GM21529 (cell line): ENCODE data around the gene CHMP1A.
A peak's percentile ranks its signal among the peaks of the same experiment; 100 is the strongest.
"Not testable (repeated sequence)": the region's sequence is repeated elsewhere in the genome, so short reads cannot be mapped to it uniquely, and the experiment has no call there.

Source experiments
- ATAC-seq: cut with Tn5 transposase; IDR thresholded peaks from one replicate; pipeline ENCODE4 v1.9.1; 2021; ENCODE audit not compliant: unreplicated experiment

The CHMP1A gene

DNA sequence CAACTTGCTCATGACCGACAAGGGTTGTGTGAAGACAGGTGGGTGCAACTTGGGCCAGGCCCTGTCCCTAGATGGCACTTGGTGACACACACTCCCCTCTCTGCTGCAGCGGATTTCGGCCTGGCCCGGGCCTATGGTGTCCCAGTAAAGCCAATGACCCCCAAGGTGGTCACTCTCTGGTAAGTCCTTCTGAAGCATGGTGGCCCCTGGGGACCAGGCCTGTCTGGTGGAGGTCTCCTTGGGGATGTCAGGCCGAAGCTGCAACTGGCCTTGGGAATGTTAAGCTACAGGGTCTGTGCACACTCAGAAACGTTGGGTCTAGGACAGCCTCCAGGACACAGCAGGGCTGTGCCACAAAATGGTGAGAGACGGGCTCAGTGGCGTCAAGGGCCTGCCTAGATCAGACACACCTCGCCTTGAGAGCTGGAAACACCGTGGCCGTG, 35.8 kb upstream of the CHMP1A start:
- ATAC-seq, result no peak

DNA sequence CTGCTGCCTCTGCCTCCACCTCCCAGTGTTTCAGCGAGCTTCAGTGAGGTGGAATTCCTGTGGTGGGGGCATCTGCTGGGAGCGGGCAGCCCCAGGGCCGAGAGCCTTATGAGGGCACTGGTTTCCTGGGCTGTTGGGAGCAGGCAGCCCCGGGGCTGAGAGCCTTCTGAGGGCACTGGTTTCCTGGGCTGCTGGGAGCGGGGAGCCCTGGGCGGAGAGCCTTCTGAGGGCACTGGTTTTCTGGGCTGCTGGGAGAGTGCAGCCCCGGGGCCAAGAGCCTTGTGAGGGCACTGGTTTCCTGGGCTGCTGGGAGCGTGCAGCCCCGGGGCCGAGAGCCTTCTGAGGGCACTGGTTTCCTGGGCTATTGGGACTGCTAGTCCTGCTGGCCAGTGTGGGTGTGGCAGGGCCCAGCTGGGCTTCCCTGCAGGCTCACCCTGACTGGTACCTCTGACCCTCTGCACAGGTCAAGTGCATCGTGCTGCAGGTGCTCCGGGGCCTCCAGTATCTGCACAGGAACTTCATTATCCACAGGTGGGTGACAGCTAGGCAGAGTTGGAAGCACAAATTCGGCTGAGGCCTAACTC, 34.6 kb upstream of the CHMP1A start:
- ATAC-seq, result no peak

DNA sequence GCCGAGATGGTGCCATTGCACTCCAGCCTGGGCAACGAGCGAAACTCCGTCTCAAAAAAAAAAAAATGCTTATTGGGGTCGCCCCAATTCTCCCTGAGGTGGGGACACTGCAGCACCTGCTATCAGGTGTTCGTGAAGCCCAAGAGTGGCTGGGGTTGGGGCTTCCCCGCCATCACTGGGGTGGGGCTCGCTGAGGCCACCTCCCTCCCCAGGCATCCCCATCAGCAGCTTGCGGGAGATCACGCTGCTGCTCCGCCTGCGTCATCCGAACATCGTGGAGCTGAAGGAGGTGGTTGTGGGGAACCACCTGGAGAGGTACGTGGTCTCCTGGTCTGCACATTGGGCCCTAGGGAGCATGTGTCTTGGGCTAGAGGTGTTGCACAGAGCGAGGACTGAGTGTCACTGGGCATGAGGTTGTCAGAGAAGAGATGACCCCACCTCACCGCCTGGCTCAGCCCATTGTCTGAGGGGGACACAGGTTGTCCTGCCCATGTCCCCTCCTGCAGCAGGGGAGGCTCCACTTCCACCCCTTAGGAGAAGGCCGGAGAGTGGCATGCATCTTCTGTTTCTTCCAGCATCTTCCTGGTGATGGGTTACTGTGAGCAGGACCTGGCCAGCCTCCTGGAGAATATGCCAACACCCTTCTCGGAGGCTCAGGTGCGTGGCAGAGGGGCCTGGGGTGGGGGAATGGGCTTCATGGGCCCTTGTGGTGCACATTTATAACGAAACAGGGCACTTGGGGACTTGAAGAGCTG, 33.9 kb upstream of the CHMP1A start:
- ATAC-seq, result no peak

DNA sequence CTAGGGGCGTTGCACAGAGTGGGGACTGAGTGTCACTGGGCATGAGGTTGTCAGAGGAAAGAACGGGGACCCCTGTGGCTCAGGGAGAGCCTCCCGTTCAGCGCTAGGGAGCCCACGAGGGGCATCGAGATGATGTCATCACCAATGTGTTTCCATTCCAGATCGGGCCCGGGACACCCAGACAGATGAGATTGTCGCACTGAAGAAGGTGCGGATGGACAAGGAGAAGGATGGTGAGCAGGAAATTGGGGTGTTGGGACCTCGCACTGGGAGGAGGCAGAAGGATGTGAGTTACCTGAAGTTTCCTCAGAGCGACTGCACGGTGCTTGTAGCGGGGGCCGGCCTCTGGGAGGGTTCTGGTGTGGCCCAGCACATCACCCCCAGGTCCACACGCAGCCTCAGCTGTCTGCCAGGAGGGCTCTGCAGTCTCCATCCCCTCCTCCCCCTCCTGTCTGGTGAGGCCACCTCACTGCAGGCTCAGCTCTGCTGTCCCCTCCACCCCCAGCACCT, 32.9 kb upstream of the CHMP1A start:
- ATAC-seq, result no peak

DNA sequence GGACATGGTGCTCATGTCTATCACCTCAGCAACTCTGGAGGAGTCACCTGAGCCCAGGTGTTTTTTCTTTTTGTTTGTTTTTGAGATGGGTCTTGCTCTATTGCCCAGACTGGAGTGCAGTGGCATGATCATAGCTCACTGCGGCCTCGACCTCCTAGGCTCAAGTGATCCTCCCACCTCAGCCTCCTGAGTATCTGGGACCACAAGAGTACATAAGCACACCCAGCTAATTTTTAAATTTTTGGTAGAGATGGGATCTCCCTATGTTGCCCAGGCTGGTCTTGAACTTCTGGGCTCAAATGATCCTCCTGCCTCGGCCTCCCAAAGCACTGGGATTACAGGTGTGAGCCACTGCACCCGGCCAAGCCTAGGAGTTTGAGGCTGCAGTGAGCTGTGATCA, 32.1 kb upstream of the CHMP1A start:
- not testable (repeated sequence) for ATAC-seq

DNA sequence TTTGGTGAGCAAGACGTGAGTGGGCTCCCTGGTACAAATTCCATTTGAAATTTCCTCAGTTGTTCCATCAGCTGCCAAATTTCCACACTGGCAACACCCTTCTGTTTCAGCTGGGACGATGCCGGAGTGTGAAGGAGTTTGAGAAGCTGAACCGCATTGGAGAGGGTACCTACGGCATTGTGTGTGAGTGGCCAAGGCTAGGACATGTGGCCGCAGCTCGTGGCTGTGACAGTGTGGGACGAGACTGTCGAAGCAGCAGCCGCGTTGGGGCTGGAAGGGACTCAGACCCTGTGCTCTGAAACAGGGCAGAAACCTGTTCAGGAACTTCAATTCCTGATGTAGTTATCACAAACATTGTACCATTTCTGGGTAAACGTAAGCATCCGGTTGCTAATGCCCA, 31.6 kb upstream of the CHMP1A start:
- no peak for ATAC-seq

DNA sequence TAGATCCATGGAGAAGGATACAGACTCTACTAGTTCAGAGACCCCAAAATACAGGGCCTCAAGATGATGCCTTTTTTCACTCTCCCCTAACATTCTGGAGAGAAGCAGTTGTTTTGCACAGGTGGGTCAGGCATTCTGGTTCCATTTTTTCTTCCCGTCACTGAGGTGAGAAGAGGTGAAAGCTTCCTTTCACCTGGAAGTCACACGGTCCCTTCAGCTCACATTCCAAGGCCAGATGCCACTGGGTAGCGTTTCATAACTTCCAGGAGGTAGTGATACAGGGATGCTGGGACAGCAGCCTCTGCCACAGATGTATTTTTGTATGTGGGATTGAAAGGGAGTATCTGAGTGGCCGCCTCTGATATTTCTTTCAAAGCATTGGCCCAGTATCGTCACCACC, 30.9 kb upstream of the CHMP1A start:
- ATAC-seq, result no peak

DNA sequence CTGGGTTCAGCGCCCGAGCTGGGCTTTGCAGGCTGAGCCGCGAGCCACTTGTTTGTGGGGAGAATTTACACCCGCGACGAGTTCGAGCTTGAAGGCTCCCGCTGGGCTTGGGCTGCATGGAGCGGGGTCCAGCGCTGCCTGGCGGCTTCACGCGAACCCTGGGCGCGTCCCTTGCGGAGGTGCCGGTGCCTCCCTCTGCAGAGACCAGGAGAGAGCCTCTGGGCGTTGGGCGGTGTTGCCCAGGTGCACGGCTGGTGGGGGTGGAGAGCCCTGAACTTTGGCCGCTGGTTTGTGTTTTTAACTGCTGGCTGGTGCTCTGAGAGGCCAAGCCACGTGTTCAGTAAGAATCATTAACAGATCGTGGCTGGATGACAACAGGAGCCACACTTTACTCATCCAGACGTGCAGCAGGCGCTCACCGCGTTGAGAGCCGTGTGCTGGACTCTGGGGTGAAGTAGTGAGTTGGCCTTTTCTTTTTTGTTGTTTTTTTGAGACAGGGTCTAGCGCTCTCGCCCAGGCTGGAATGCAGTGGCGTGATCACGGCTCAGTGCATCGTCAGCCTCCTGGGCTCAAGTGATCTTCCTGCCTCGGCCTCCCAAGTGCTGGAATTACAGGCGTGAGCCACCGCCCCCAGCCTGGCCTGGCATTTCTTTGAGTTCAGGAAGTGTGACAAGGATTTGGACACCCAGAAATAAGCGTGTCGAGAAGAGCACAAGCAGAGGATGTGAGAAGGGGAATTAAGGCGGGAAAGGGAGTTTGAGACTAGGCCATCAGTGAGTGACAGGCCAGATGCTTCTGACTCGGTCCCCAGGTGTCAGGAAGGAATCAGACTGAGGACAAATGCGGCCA, 29.8 kb upstream of the CHMP1A start:
- peak; percentile 37 for ATAC-seq

DNA sequence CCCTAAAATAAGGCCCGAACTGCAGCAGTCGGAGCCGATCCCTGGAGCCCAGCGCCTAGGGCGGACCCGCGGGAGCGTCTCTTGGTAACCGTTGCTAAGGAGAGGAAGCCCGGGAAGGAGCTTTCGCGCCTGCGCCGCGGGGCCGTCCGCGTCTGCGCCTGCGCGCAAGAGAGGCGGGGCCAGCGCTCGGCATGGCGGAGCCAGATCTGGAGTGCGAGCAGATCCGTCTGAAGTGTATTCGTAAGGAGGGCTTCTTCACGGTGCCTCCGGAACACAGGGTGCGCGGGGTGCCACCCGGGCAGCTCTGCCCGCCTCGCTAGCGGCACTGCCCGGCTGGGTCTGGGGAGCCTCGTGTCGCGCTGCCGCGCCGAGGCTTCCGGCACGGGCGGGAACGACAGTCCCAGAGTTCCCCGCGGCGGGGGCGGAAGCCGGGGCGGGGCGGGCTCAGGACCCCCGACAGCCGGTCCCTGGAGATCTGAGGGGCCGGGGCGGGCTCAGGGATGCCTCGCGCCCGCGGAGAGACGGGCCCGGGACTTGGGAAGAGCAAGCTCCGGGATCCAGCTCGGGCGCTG, 29.1 kb upstream of the CHMP1A start, which contains the start of gene CDK10:
TSS of gene CDK10 (plus strand) at position 170 of the 572 bp plus-strand sequence. CDS start at position 192, 22 bp downstream.
- peak; percentile 77 for ATAC-seq

DNA sequence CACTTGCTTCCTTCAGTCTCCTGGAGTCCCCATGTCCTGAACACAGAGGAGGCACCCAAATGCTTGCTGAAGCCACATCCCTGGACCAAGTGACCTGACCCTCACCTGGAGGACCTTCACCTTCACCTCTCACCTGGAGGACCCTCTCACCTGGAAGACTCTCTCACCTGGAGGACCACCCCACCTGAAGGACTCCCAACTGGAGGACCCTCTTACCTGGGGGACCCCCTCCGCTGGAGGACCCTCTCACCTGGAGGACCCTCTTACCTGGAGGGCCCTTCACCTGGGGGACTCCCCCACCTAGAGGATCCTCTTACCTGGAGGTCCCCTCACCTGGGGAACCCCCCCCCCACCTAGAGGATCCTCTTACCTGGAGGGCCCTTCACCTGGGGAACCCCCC, 28.4 kb upstream of the CHMP1A start:
- ATAC-seq, result no peak

DNA sequence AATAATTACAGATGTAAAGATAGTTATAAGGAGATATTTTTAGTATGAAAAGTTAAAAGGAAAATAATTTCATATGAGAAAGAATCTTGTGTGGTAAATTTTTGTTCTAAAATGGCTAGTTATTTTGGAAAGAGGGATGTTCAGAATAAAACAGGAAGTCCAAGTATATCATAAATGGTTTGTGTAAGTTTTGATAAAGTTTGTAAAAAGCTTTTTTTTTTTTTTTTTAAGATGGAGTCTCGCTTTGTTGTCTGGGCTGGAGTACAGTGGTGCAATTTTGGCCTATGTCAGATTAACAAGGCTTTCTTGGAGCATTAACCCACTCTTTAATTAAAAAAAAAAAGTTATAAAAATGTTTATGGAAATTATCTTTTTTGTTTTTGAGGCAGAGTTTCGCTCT, 20.8 kb upstream of the CHMP1A start:
- no peak for ATAC-seq

DNA sequence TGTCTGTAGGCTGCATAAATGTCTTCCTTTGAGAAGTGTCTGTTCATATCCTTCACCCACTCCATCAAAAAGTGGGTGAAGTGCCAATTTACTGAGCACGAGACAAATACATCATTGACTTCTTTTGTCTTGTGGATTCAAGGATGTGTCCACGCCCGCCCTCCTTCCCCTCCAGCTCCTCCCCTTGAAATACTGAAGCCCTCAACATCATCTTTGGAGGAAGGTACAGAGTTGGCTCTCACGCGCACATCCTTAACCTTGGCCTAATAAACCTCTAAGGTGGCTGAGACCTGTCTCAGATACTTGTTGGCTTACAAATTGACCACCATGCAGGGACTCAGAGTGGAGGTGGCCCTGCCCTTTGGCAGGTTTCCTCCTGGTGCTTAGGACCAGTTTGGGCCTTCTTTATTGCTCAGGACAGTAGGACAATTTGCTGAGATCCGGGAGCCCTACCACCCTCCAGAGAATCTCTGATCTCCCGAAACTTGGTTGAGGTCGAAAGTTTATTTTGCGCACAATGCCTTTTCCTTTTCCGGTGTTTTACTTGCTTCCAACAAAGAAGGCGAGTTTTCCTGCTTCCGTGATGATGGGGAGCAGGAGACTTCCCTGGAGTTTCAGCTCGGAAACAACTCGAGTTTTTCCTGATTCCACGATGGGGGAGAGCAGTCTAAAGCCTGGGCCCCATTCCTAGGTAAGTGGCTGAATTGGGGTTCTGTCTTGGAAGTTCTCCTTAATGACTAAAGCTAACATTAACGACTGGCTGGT, 14.9 kb upstream of the CHMP1A start:
- ATAC-seq, result no peak

DNA sequence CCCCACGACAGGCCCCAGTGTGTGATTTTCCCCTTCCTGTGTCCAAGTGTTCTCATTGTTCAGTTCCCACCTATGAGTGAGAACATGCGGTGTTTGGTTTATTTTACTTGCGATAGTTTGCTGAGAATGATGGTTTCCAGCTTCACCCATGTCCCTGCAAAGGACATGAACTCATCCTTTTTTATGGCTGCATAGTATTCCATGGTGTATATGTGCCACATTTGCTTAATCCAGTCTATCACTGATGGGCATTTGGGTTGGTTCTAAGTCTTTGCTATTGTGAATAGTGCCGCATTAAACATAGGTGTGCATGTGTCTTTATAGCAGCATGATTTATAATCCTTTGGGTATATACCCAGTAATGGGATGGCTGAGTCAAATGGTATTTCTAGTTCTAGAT, 14.1 kb upstream of the CHMP1A start:
- ATAC-seq, result not testable (repeated sequence)

DNA sequence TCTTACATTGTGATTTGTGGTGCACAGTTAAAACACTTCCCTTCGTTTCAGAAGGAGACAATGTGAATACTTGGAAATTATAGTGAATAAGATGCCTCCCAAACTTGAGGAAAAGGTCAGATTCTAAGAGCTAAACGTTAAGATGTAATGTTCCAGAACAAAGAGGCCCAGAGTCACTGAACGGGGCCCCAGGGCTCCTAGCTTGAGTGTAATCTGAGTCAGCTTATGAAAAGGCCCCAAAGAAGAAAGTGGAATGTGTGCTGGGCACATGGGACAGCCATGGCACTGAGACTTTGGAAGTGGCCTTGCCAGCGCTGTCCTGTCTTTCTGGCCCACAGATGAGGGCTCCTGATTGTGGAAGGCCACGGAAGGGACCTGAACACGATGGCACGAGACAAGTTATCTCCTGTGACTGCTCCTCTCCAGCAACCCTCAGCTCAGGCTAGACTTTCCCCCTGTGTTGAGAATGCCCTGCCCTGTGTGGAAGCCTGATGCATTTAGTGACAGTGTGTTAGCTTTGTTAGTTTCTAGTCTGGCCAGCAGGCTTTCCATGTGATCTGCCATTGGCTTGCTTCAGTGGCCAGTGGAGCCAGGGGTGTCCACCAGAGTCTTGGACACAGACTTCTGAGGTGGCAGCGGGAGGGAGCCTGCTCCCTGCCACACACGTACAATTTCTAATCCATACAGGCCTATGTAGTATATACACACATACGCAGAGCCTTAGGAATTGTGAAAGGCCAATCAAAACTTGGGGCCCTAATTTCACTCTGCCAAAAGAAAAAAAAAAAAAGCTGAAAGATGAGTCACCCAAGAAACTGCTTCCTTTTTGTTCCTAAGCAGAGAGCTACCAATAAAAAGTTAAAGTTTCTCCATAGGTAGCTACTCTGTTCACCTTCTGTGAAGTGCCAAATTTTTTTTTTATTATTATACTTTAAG, 13.3 kb upstream of the CHMP1A start:
- no peak for ATAC-seq

DNA sequence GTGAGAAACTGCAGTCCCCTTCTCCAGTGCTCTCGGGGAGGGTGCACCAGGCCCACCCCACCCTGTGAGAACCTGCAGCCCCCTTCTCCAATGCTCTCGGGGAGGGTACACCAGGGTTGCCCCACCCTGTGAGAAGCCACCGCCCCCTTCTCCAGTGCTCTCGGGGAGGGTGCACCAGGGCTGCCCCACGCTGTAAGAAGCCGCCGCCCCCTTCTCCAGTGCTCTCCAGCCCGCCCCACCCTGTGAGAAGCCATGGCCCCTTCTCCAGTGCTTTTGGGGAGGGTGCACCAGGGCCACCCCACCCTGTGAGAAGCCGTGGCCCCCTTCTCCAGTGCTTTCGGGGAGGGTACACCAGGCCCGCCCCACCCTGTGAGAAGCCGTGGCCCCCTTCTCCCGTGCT, 12.2 kb upstream of the CHMP1A start:
- ATAC-seq, result no peak

DNA sequence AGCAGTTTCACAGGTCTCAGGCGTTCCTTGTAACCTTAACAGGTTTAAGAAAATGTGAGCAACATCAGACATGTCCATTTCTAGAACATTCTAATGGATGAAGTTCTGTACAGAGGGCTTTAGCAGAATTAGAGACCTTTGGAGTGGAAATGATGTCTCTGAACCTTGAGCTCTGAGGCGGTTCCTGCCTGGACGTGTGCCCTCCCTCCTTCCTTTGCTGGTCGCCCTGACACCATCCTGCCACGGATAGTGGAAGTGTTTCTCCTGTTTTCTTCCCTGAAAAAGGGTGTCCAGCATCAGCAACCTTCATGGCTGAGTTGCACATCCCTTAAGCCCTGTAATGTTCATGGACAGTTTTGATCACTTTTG, 11.3 kb upstream of the CHMP1A start:
- ATAC-seq, result no peak

DNA sequence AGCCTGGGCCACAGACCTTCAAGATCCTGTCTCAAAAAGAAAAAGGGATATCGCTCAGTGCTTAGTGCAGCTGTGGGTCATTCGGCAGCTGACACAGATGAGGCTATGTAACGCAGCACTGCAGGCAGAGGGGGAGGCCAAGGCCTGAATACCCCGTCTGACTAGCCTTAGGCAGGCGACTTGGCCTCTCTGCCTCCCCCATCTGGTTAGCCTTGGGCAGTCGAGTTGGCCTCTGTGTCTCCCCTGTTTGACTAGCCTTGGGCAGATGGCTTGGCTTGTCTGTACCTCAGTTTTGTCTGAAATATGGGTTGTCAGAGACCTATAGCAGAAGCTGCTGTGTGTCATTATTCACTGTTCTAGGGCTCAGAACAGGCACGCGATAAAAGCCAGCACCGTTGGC, 10.1 kb upstream of the CHMP1A start:
- ATAC-seq, result no peak

DNA sequence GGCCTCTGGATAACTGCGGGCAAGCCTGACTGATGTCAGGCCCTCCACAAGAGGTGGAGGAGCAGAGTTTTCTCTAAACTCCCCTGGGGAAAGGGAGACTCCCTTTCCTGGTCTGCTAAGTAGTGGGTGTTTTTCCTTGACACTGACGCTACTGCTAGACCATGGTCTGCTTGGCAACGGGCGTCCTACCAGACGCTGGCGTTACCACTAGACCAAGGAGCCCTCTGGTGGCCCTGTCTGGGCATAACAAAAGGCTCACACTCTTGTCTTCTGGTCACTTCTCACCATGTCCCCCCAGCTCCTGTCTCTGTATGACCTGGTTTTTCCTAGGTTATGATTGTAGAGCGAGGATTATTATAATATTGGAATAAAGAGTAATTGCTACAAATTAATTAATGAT, 9.5 kb upstream of the CHMP1A start:
- ATAC-seq, result not testable (repeated sequence)

DNA sequence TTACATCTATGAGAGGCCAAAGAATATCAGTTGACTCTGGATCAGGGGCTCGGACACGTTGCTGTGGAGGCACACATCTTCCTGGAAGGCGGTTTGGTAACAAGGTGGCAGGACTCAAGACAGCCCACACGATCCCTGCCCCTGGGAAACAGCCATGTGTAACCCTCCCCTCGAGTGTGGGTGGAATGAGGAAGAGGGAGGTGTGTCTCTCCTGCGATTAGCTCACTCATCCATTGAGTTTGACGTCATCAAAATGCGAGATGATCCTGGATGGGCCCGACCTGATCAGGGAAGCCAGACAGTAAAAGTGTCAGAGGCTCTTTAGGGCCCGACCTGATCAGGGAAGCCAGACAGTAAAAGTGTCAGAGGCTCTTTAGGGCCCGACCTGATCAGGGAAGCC, 6.7 kb upstream of the CHMP1A start:
- not testable (repeated sequence) for ATAC-seq
